ENCODE data around the gene ARHGEF2. TPM values are rescaled to one million over a fixed set of nuclear protein-coding genes. Genes with fewer than 3 reads are reported as not detected.
A peak's percentile ranks its signal among the peaks of the same experiment; 100 is the strongest.

ARHGEF2 gene
- total and polyA plus RNA-seq, 4 donors: 58.3 to 217 (median 117) TPM

DNA sequence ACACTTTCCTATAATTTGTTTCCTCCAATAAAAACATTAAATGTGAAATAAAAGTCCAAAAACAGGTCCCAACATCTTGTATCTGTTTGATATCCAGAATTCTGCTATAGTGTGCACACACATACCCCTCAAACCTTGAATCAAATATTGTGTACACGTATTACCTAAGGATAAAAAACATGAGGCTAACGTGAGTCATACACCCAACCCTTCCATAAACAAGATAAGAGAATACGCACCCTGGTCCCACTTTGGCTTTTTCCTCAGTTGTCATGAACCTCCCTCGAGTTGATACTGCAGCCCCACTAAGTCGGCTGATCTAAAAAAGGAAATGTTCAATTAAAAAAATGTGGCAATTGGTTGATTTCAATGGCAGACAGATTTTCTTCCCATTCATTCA is 49.3 kb downstream of the ARHGEF2 start:
- intact Hi-C loops (cut with DNase I): loop anchor here in 1 of 2 donors (10.0 kb wide), 1 partner anchor 154 kb away; no protein-coding TSS in a partner anchor
- H3K9me3 ChIP-seq (ENCODE audit: control insufficient read depth, low read length): no peaks in the 10 kb centered on the region
- H3K4me1 ChIP-seq (ENCODE audit: control insufficient read depth in 1 of 2, insufficient read depth in 2 of 2, low read length in 2 of 2): no peaks in the 10 kb centered on the region
- DNase-seq (no peak), ATAC-seq (ENCODE audit: low FRiP score) (no peak)
- WGBS, 2 donors: 27 to 29% methylated on average over 5 of the region's 5 CpGs
- H3K4me3 ChIP-seq (ENCODE audit: low read length in 2 of 2): no peak overlapping the region
- H3K27ac ChIP-seq (ENCODE audit: low read depth in 1 of 2, low read length in 2 of 2): no peak overlapping the region
- H3K27me3 ChIP-seq (ENCODE audit: control insufficient read depth in 1 of 2, insufficient read depth in 2 of 2, low read length in 1 of 2): no peaks in the 10 kb centered on the region
- H3K36me3 ChIP-seq (ENCODE audit: control insufficient read depth in 1 of 2, insufficient read depth in 2 of 2, low read length in 1 of 2): peaks cover 0 to 11% of the 10 kb centered on the region in 2 donors

DNA sequence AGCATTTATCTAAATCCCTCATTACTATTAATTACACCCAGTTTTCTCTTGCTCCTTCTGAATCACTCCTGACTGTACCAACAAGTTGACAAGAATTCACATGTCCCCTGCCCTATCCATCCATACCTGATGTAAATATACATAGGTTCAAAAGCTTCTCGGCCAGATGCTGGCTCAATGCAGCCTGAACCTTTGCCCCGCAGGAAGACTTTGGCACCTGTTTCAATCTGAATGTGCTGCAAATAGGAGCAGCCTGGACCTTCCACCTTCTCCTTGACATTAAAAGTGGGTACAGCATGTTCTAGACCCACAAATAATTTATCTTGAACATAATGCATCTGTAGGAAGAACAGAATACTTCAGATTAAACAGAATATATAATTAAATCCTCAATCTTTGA is 52.8 kb downstream of the ARHGEF2 start:
- whole genome bisulfite sequencing, 2 donors: 91 to 95% methylated on average over 2 of the region's 2 CpGs
- peaks cover 8 to 16% of the 10 kb centered on the region in 2 donors for H3K36me3 ChIP-seq (ENCODE audit: control insufficient read depth in 1 of 2, insufficient read depth in 2 of 2, low read length in 1 of 2)
- intact Hi-C loops (cut with DNase I): loop anchor here in 1 of 2 donors (10.0 kb wide), 1 partner anchor 151 kb away; no protein-coding TSS in a partner anchor

DNA sequence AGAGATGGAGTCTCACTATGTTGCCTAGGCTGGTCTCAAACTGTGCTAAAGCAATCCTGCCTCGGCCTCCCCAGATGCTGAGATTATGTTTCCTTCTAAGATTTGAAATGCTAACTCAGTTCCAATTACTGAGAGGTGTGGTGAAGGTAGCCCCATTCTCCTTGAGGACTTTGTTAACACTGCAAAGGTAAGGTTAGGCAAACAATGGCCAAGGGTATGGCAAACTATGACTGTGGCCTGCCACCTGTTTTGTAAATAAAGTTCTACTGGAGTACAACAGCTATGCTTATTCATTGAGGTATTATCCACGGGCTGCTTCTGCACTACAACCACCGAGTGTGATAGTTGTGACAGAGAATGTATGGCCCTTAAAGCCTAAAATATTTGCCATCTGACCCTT is 57.6 kb downstream of the ARHGEF2 start:
- Histone ChIP-seq H3K27ac (ENCODE audit: low read depth in 1 of 2, low read length in 2 of 2) (no peak overlapping the region), H3K4me1 (ENCODE audit: control insufficient read depth in 1 of 2, insufficient read depth in 2 of 2, low read length in 2 of 2) (no peaks in the 10 kb centered on the region), H3K9me3 (ENCODE audit: control insufficient read depth, low read length) (no peaks in the 10 kb centered on the region), H3K36me3 (ENCODE audit: control insufficient read depth in 1 of 2, insufficient read depth in 2 of 2, low read length in 1 of 2) (peaks cover 12 to 17% of the 10 kb centered on the region in 2 donors), H3K27me3 (ENCODE audit: control insufficient read depth in 1 of 2, insufficient read depth in 2 of 2, low read length in 1 of 2) (no peaks in the 10 kb centered on the region), H3K4me3 (ENCODE audit: low read length in 2 of 2) (no peak overlapping the region)
- intact Hi-C loops (cut with DNase I): loop anchor here in 1 of 2 donors (10.0 kb wide), 1 partner anchor 146 kb away; no protein-coding TSS in a partner anchor
- ATAC-seq (ENCODE audit: low FRiP score) (no peak), DNase-seq (no peak)
- WGBS, 2 donors: 87 to 92% methylated on average over 3 of the region's 3 CpGs

More for the DNA sequence above, 52.8 kb downstream of the ARHGEF2 start:
- no peaks in the 10 kb centered on the region for H3K27me3 ChIP-seq (ENCODE audit: control insufficient read depth in 1 of 2, insufficient read depth in 2 of 2, low read length in 1 of 2)
- H3K9me3 ChIP-seq (ENCODE audit: control insufficient read depth, low read length): no peaks in the 10 kb centered on the region
- no peak for DNase-seq
- H3K4me1 ChIP-seq (ENCODE audit: control insufficient read depth in 1 of 2, insufficient read depth in 2 of 2, low read length in 2 of 2): no peaks in the 10 kb centered on the region
- H3K4me3 ChIP-seq (ENCODE audit: low read length in 2 of 2): no peak overlapping the region
- no peak for ATAC-seq (ENCODE audit: low FRiP score)
- no peak overlapping the region for H3K27ac ChIP-seq (ENCODE audit: low read depth in 1 of 2, low read length in 2 of 2)

- Histone ChIP-seq H3K9me3 (ENCODE audit: control insufficient read depth, low read length) (no peaks in the 10 kb centered on the region), H3K4me1 (ENCODE audit: control insufficient read depth in 1 of 2, insufficient read depth in 2 of 2, low read length in 2 of 2) (no peaks in the 10 kb centered on the region), H3K27me3 (ENCODE audit: control insufficient read depth in 1 of 2, insufficient read depth in 2 of 2, low read length in 1 of 2) (no peaks in the 10 kb centered on the region), H3K4me3 (ENCODE audit: low read length in 2 of 2) (no peak overlapping the region), H3K27ac (ENCODE audit: low read depth in 1 of 2, low read length in 2 of 2) (no peak overlapping the region), H3K36me3 (ENCODE audit: control insufficient read depth in 1 of 2, insufficient read depth in 2 of 2, low read length in 1 of 2) (peaks cover 11 to 17% of the 10 kb centered on the region in 2 donors)
- no peak for ATAC-seq (ENCODE audit: low FRiP score)
- 95 to 96% methylated on average over 2 of the region's 2 CpGs for WGBS, 2 donors
- intact Hi-C loops (cut with DNase I): loop anchor here in 1 of 2 donors (10.0 kb wide), 1 partner anchor 145 kb away; no protein-coding TSS in a partner anchor
- DNase-seq: no peak
Observed at GRCh38 chr1:155919801-155920200, 58.5 kb downstream of the ARHGEF2 start.

DNA sequence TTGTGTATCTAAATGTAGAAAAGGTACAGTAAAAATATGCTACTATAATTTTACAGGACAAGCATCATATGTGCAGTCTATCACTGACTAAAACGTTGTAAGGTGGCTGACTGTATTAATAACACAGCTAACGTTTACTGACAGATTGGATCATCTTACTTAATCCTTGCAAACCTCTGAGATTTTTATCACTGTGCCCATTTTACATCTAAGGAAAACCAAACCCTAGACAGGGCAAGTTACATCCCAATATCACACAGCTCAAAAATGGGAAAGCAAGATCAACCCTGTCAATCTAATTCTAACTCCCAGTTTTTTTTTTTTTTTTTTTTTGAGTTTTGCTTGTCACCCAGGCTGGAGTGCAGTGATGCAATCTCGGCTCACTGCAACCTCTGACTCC is 59.7 kb downstream of the ARHGEF2 start:
- H3K27ac ChIP-seq (ENCODE audit: low read depth in 1 of 2, low read length in 2 of 2): no peak overlapping the region
- 59 to 60% methylated on average over 3 of the region's 3 CpGs for WGBS, 2 donors
- DNase-seq (no peak), ATAC-seq (ENCODE audit: low FRiP score) (no peak)
- intact Hi-C loops (cut with DNase I): no loop called here
- no peaks in the 10 kb centered on the region for H3K9me3 ChIP-seq (ENCODE audit: control insufficient read depth, low read length)
- no peaks in the 10 kb centered on the region for H3K27me3 ChIP-seq (ENCODE audit: control insufficient read depth in 1 of 2, insufficient read depth in 2 of 2, low read length in 1 of 2)
- H3K4me3 ChIP-seq (ENCODE audit: low read length in 2 of 2): no peak overlapping the region
- H3K36me3 ChIP-seq (ENCODE audit: control insufficient read depth in 1 of 2, insufficient read depth in 2 of 2, low read length in 1 of 2): peaks cover 11 to 21% of the 10 kb centered on the region in 2 donors
- H3K4me1 ChIP-seq (ENCODE audit: control insufficient read depth in 1 of 2, insufficient read depth in 2 of 2, low read length in 2 of 2): no peaks in the 10 kb centered on the region

DNA sequence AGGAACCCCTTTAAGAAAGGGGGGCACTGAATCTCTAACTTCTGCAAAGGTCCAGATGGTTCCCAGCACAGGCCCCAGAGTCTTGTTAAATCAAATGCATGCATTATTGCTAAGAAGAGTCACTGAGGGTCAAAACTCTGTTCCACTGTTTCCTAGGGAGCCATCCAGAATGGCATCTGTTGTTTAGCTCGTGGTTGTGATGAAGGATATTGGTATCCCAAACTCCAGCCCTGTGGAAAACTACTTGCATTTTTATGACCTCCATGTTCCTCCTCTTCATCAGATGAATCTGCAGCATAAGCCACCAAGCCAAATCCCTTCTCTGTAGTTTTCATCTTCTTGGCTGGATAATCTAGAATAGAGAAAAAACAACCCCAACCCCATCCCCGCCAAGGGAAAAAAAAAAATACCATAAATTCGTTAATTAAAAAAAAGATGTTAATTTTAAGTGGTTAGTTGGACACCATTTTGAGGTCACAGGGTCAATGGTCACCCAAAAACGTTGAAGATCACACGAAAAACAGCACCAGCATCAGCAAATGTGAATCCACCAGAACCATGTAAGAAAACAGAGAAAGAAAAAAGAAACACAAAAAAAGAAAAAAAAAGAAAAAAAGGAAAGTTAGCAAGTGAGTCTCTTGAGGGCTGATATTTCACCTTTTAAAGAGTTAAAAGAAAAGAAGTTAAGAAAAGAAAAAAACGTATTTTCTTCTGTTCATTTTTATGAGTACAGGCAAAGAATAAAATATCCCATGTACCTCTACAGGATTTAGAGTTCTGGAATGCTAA is 64.2 kb downstream of the ARHGEF2 start:
- H3K27ac ChIP-seq (ENCODE audit: low read depth in 1 of 2, low read length in 2 of 2): no peak overlapping the region
- peaks cover 4 to 12% of the 10 kb centered on the region in 2 donors for H3K36me3 ChIP-seq (ENCODE audit: control insufficient read depth in 1 of 2, insufficient read depth in 2 of 2, low read length in 1 of 2)
- no peak overlapping the region for H3K4me3 ChIP-seq (ENCODE audit: low read length in 2 of 2)
- H3K9me3 ChIP-seq (ENCODE audit: control insufficient read depth, low read length): no peaks in the 10 kb centered on the region
- no peaks in the 10 kb centered on the region for H3K27me3 ChIP-seq (ENCODE audit: control insufficient read depth in 1 of 2, insufficient read depth in 2 of 2, low read length in 1 of 2)
- DNase-seq: no peak
- H3K4me1 ChIP-seq (ENCODE audit: control insufficient read depth in 1 of 2, insufficient read depth in 2 of 2, low read length in 2 of 2): no peaks in the 10 kb centered on the region
- 66 to 68% methylated on average over 6 of the region's 6 CpGs for WGBS, 2 donors
- ATAC-seq (ENCODE audit: low FRiP score): no peak
- intact Hi-C loops (cut with DNase I): loop anchor here in 1 of 2 donors (5.0 kb wide), 1 partner anchor 52 kb away; no protein-coding TSS in a partner anchor

DNA sequence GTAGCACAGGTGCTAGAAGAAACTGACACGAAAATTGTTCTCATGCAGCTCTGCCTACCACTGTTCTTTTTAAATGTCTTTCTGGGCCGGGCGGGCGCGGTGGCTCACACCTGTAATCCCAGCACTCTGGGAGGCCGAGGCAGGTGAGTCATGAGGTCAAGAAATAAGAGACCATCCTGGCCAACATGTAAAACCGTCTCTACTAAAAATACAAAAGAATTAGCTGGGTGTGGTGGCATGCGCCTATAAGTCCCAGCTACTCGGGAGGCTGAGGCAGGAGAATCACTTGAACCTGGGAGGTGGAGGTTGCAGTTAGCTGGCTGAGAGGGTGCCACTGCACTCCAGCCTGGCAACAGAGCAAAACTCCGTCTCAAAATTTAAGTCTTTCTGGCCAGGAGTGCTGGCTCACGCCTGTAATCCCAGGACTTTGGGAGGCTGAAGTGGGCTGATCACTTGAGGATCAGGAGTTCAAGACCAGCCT is 66.3 kb downstream of the ARHGEF2 start:
- Histone ChIP-seq H3K36me3 (ENCODE audit: control insufficient read depth in 1 of 2, insufficient read depth in 2 of 2, low read length in 1 of 2) (peaks cover 3 to 10% of the 10 kb centered on the region in 2 donors), H3K9me3 (ENCODE audit: control insufficient read depth, low read length) (no peaks in the 10 kb centered on the region), H3K4me3 (ENCODE audit: low read length in 2 of 2) (no peak overlapping the region), H3K4me1 (ENCODE audit: control insufficient read depth in 1 of 2, insufficient read depth in 2 of 2, low read length in 2 of 2) (no peaks in the 10 kb centered on the region), H3K27me3 (ENCODE audit: control insufficient read depth in 1 of 2, insufficient read depth in 2 of 2, low read length in 1 of 2) (no peaks in the 10 kb centered on the region), H3K27ac (ENCODE audit: low read depth in 1 of 2, low read length in 2 of 2) (peak overlapping the region in 1 of 2 donors; percentile 7)
- intact Hi-C loops (cut with DNase I): loop anchor here in 1 of 2 donors (5.0 kb wide), 1 partner anchor 50 kb away; no protein-coding TSS in a partner anchor
- 70 to 77% methylated on average over 11 of the region's 11 CpGs for WGBS, 2 donors
- no peak for ATAC-seq (ENCODE audit: low FRiP score)
- no peak for DNase-seq

DNA sequence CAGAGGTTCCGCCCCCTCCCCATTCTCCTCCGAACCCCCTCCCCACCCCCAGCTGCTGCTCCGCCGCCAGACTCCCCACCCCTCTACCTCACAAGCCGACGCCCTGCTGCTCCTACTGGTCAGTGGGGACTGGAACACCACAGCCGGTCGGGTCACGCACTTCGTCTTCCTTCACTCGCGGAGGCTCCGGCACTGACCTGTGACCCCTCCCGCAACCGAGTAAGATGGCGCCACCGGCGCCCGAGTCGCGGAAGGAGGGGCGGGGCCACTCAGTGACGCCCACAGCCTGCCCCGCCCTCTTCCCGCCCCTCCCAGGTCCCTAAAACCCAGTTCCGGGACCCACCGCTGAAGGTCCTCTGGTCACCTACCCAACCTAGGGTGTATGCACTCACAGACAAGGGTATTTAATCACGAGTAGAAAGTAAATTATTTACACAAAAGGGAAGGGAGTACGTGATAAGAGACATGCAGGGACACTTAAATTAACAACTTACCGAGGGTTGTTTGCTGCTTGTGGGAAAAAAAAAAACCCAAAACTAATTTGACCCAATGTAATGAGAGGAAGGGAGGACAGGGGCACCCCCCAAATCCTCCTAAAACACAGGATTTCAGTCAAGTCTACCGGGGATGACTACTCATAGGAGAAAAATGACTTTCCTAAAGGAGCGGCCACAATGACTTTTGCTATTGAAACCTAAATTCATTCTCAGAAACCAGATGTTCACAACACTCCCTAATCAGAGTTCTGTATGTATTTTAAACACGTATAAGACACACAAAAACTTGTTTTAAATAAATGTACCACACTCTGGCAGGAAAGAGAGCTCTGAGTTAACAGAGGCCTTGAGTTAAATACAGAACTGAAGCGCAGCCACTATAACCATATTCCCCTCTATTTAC is 66.9 kb downstream of the ARHGEF2 start, which contains the start of gene RIT1:
Gene RIT1, minus strand, starts transcription at position 194 of the 900 bp plus-strand sequence. CDS start 588 bp downstream, outside the sequence.
- DNase-seq (peak; percentile 93 to 96), ATAC-seq (ENCODE audit: low FRiP score) (peak; percentile 97)
- Histone ChIP-seq H3K36me3 (ENCODE audit: control insufficient read depth in 1 of 2, insufficient read depth in 2 of 2, low read length in 1 of 2) (peaks cover 3 to 10% of the 10 kb centered on the region in 2 donors), H3K4me3 (ENCODE audit: low read length in 2 of 2) (peak within 1 kb of the TSS; percentile 63 to 69), H3K27ac (ENCODE audit: low read depth in 1 of 2, low read length in 2 of 2) (peak within 1 kb of the TSS; percentile 17 to 81), H3K27me3 (ENCODE audit: control insufficient read depth in 1 of 2, insufficient read depth in 2 of 2, low read length in 1 of 2) (no peaks in the 10 kb centered on the region), H3K9me3 (ENCODE audit: control insufficient read depth, low read length) (no peaks in the 10 kb centered on the region), H3K4me1 (ENCODE audit: control insufficient read depth in 1 of 2, insufficient read depth in 2 of 2, low read length in 2 of 2) (no peaks in the 10 kb centered on the region)
- intact Hi-C loops (cut with DNase I): loop anchor here in 1 of 2 donors (5.0 kb wide), 1 partner anchor 49 kb away; no protein-coding TSS in a partner anchor
- 6% methylated on average over 27 to 34 of the region's 34 CpGs for WGBS, 2 donors
